Right ventricle myocardium superior (tissue), 1 donor: ENCODE measurements around the gene SPC25. TPM values are rescaled to one million over a fixed set of nuclear protein-coding genes. Genes with fewer than 3 reads are reported as not detected.

Experiments used
- ATAC-seq: fragments of 200-7000 bp; cut with Tn5 transposase; one replicate; pipeline ENCODE4 v1.9.1; 2020; ENCODE audit warnings: mild to moderate bottlenecking; ENCODE audit not compliant: poor library complexity
- DNase-seq: peaks from one replicate; pipeline ENCODE4 v3.0.0-alpha.2; 2020
- intact Hi-C: fragments of 100-400 bp; cut with DNase I; formaldehyde crosslinking; loops from one replicate; pipeline ENCODE4 v1.11.2; 2022
- total RNA-seq: library from RNA; stranded (reverse); fragmentation: NEBNext Ultra II Directional; extraction: Animal tissue kit (Norgen Biotek cat#: 25700); gene quantifications from one replicate; pipeline ENCODE4 v1.2.1, GENCODE V29; 2021
- donor health status: DM: no; HTN: yes; CAD: no; lungs with severe emphysema.

The SPC25 gene
- total RNA-seq, 1 donor from 2014 or later: 0.38 TPM

- no peak for ATAC-seq
- intact Hi-C loops: no loop called here
- DNase-seq: no peak
Measured at GRCh38 chr2:168853471-168853870, 36.8 kb downstream of the SPC25 start.

GRCh38 chr2:168852481-168852880, 37.7 kb downstream of the SPC25 start:
- ATAC-seq (no peak), DNase-seq (no peak)
- intact Hi-C loops: no loop called here

- ATAC-seq (no peak), DNase-seq (peak; percentile 38)
- intact Hi-C loops: no loop called here
Measured at GRCh38 chr2:168851674-168852320, 38.4 kb downstream of the SPC25 start.

GRCh38 chr2:168850846-168851245, 39.4 kb downstream of the SPC25 start:
- intact Hi-C loops: no loop called here

GRCh38 chr2:168849610-168850009, 40.6 kb downstream of the SPC25 start:
- intact Hi-C loops: no loop called here
- ATAC-seq (peak; percentile 67), DNase-seq (no peak)

More at GRCh38 chr2:168850846-168851245, 39.4 kb downstream of the SPC25 start:
- DNase-seq (no peak), ATAC-seq (no peak)

GRCh38 chr2:168848225-168848624, 42.0 kb downstream of the SPC25 start:
- ATAC-seq (no peak), DNase-seq (no peak)
- intact Hi-C loops: no loop called here

GRCh38 chr2:168843253-168843652, 47.0 kb downstream of the SPC25 start:
- ATAC-seq (no peak), DNase-seq (no peak)
- intact Hi-C loops: no loop called here

- ATAC-seq (no peak), DNase-seq (no peak)
- intact Hi-C loops: no loop called here
Measured at GRCh38 chr2:168841445-168841844, 48.8 kb downstream of the SPC25 start.

- no peak for ATAC-seq
- no peak for DNase-seq
- intact Hi-C loops: no loop called here
Measured at GRCh38 chr2:168835969-168836368, 54.3 kb downstream of the SPC25 start.

- DNase-seq (no peak), ATAC-seq (no peak)
- intact Hi-C loops: no loop called here
Measured at GRCh38 chr2:168831662-168832061, 58.6 kb downstream of the SPC25 start.

GRCh38 chr2:168830958-168831357, 59.3 kb downstream of the SPC25 start:
- ATAC-seq (no peak), DNase-seq (no peak)
- intact Hi-C loops: no loop called here

GRCh38 chr2:168825126-168825525, 65.1 kb downstream of the SPC25 start:
- no peak for ATAC-seq
- intact Hi-C loops: no loop called here
- no peak for DNase-seq

GRCh38 chr2:168821992-168822391, 68.2 kb downstream of the SPC25 start:
- ATAC-seq (no peak), DNase-seq (no peak)
- intact Hi-C loops: no loop called here

GRCh38 chr2:168821577-168821976, 68.7 kb downstream of the SPC25 start:
- ATAC-seq: no peak
- intact Hi-C loops: no loop called here
- no peak for DNase-seq

Other genes with a start within 250 kb of the SPC25 start
- gene NOSTRIN, start 87.8 kb downstream of the SPC25 start, total RNA-seq: 14.0 TPM
- not detected for gene G6PC2, start 10.9 kb upstream of the SPC25 start, total RNA-seq
- gene ABCB11, start 140.9 kb upstream of the SPC25 start, total RNA-seq: 0.13 TPM
- gene DHRS9, start 179.1 kb upstream of the SPC25 start, total RNA-seq: 1.3 TPM